Omental fat pad (tissue), 4 donors: ENCODE data around the gene TBC1D32. TPM values are rescaled to one million over a fixed set of nuclear protein-coding genes. Genes with fewer than 3 reads are reported as not detected.
"Not testable (repeated sequence)": the region's sequence is repeated elsewhere in the genome, so short reads cannot be mapped to it uniquely, and the experiment has no call there.

Experiments
- ATAC-seq: fragments of 150-250 bp; one replicate; pipeline ENCODE4 v1.9.1; 2016; ENCODE audit warnings: mild to moderate bottlenecking, moderate library complexity; ENCODE audit not compliant: low FRiP score
- DNase-seq: peaks from one replicate; pipeline ENCODE4 v3.0.0-alpha.2; 2019; ENCODE audit warnings: low spot score
- CTCF ChIP-seq, 3 donors: fragments of 450-650 bp; IDR thresholded peaks; one replicate each; pipeline ENCODE4 v1.5.1; 2016 to 2017; ENCODE audit warnings: antibody characterized with exemption in 3 of 3, mild to moderate bottlenecking in 3 of 3, moderate library complexity in 2 of 3
- total RNA-seq, 4 donors: library from RNA; depleted of rRNA; stranded (reverse); fragments of >200 nt; gene quantifications; one replicate each; pipeline ENCODE4 v1.1.0, GENCODE V29; 2016

Gene TBC1D32
- total RNA-seq, result 10 to 100 TPM in 1 of 4 donors, 1 to 10 TPM in 3; 4.6 to 11.4 (median 7.4) TPM

- no peak for TF ChIP-seq CTCF (IDR thresholded peaks at IDR 0.05)
- DNase-seq, result peak; percentile 68
Observed at GRCh38 chr6:121334299-121335086, at the start of gene TBC1D32. TBC1D32 (minus strand) TSS chr6:121334480; CDS start chr6:121334430, 50 bp downstream.

GRCh38 chr6:121383478-121383877 is 49.2 kb upstream of the TBC1D32 start:
- DNase-seq (no peak), ATAC-seq (no peak)
- TF ChIP-seq CTCF (IDR thresholded peaks at IDR 0.05), result no peak

More at GRCh38 chr6:121334299-121335086, at the start of gene TBC1D32:
- peak; percentile 100 for ATAC-seq

- ATAC-seq, result no peak
- no peak for TF ChIP-seq CTCF (IDR thresholded peaks at IDR 0.05)
- DNase-seq, result no peak
Observed at GRCh38 chr6:121382467-121383121, 48.3 kb upstream of the TBC1D32 start.

GRCh38 chr6:121376411-121376810 is 42.1 kb upstream of the TBC1D32 start:
- DNase-seq, result no peak
- ATAC-seq, result no peak
- TF ChIP-seq CTCF (IDR thresholded peaks at IDR 0.05), result no peak

- not testable (repeated sequence) for DNase-seq, ATAC-seq
Observed at GRCh38 chr6:121374219-121374618, 39.9 kb upstream of the TBC1D32 start.

GRCh38 chr6:121365536-121366521 is 31.5 kb upstream of the TBC1D32 start:
- no peak for ATAC-seq
- DNase-seq, result no peak

More at GRCh38 chr6:121365536-121366521, 31.5 kb upstream of the TBC1D32 start:
- no peak for TF ChIP-seq CTCF (IDR thresholded peaks at IDR 0.05)
